ENCODE data around the gene LPP.

LPP gene

DNA sequence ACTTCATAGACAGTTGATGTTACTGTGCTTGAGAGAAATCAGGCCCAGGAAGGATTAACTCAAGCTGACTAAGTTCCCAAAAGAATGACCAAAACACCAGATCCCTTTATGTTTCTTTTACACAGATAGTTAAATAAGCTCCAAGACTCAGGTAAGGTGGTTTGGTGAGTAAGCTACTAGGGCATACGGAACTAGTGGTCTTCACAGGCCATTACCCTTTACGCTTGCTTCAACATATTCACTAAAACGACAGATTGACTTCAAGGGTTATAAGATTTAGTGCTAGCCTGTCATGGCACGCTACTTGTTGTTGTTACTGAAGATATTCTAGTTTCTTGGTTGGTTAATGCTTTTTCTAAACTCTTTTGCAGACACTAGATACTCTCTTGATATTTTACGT lies 369.3 kb downstream of the LPP start:
- H2AFZ ChIP-seq (ENCODE audit: low read depth, low read length, severe bottlenecking): no peak overlapping the region
- H3K4me3 ChIP-seq (ENCODE audit: insufficient read depth, low read length, poor library complexity, severe bottlenecking): no peak overlapping the region
- H3K36me3 ChIP-seq (ENCODE audit: low read length): no peaks in the 10 kb centered on the region
- no peak overlapping the region for H3K9ac ChIP-seq (ENCODE audit: low read length)
- H3K79me2 ChIP-seq (ENCODE audit: insufficient read depth, low read length): no peaks in the 10 kb centered on the region
- no peaks in the 10 kb centered on the region for H3K9me2 ChIP-seq (replicated peaks; ENCODE audit: insufficient read depth, low read length)
- no peaks in the 10 kb centered on the region for H4K20me1 ChIP-seq (ENCODE audit: low read depth, low read length)
- no peak overlapping the region for H3K4me2 ChIP-seq (ENCODE audit: low read depth, low read length, poor library complexity, severe bottlenecking)
- no peaks in the 10 kb centered on the region for H3K9me3 ChIP-seq (ENCODE audit: insufficient read depth, low read length)
- TF ChIP-seq, protein P1, sequence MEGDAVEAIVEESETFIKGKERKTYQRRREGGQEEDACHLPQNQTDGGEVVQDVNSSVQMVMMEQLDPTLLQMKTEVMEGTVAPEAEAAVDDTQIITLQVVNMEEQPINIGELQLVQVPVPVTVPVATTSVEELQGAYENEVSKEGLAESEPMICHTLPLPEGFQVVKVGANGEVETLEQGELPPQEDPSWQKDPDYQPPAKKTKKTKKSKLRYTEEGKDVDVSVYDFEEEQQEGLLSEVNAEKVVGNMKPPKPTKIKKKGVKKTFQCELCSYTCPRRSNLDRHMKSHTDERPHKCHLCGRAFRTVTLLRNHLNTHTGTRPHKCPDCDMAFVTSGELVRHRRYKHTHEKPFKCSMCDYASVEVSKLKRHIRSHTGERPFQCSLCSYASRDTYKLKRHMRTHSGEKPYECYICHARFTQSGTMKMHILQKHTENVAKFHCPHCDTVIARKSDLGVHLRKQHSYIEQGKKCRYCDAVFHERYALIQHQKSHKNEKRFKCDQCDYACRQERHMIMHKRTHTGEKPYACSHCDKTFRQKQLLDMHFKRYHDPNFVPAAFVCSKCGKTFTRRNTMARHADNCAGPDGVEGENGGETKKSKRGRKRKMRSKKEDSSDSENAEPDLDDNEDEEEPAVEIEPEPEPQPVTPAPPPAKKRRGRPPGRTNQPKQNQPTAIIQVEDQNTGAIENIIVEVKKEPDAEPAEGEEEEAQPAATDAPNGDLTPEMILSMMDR (IDR thresholded peaks at IDR 0.05; ENCODE audit: insufficient read depth, low read length, poor library complexity, severe bottlenecking): no peak
- TF ChIP-seq EZH2phosphoT487 (conservative IDR thresholded peaks at IDR 0.05; ENCODE audit: low read length): no peak
- H3K27ac ChIP-seq (ENCODE audit: low read depth, low read length): no peak overlapping the region
- H3F3A ChIP-seq (ENCODE audit: insufficient read depth): no peaks in the 10 kb centered on the region
- no peaks in the 10 kb centered on the region for H3K27me3 ChIP-seq (ENCODE audit: low read length)

DNA sequence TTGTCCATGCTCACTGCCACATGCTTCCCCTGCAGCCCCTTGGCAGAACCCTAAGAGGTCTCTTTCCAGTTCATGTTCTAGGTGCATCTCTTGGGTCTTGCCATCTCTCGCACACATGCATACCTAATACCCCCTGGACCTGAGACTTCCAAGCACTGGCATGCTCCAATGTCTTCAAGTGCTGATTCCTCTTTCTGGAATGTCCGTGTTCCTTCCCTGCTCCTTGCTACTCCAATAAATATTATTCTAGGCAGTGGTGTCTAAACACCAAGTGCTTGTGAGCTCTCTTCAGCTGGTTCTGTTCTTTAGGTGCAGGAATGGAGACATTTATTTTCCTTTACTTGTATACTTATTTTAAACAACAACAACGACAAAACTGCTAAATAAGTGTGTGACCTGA lies 370.1 kb downstream of the LPP start:
- Histone ChIP-seq H3K4me3 (ENCODE audit: insufficient read depth, low read length, poor library complexity, severe bottlenecking) (no peak overlapping the region), H3K9me3 (ENCODE audit: insufficient read depth, low read length) (no peaks in the 10 kb centered on the region), H3K27me3 (ENCODE audit: low read length) (no peaks in the 10 kb centered on the region), H4K20me1 (ENCODE audit: low read depth, low read length) (no peaks in the 10 kb centered on the region), H3K9ac (ENCODE audit: low read length) (no peak overlapping the region), H3K36me3 (ENCODE audit: low read length) (no peaks in the 10 kb centered on the region), H3F3A (ENCODE audit: insufficient read depth) (no peaks in the 10 kb centered on the region), H3K79me2 (ENCODE audit: insufficient read depth, low read length) (no peaks in the 10 kb centered on the region), H3K27ac (ENCODE audit: low read depth, low read length) (no peak overlapping the region), H3K4me2 (ENCODE audit: low read depth, low read length, poor library complexity, severe bottlenecking) (no peak overlapping the region), H3K9me2 (replicated peaks; ENCODE audit: insufficient read depth, low read length) (no peaks in the 10 kb centered on the region), H2AFZ (ENCODE audit: low read depth, low read length, severe bottlenecking) (no peak overlapping the region)
- TF ChIP-seq, protein P1 (IDR thresholded peaks at IDR 0.05; ENCODE audit: insufficient read depth, low read length, poor library complexity, severe bottlenecking): no peak
- no peak for TF ChIP-seq EZH2phosphoT487 (conservative IDR thresholded peaks at IDR 0.05; ENCODE audit: low read length)

DNA sequence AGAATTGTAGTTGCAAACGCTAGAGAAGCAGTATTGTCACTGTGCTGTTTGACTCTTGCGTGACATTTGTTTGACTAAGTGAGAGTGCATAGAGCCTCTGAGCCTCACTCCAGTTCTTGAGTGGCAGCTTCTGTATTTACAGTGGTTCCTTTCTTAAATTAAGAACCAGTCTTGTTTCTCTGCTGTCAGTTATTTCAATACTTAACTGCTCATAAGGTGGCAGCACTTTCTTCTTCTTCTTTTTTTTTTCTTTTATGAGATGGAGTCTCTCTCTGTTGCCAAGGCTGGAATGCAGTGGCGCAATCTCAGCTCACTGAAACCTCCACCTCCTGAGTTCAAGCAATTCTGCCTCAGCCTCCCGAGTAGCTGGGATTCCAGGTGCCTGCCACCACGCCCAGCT lies 372.1 kb downstream of the LPP start:
- Histone ChIP-seq H4K20me1 (ENCODE audit: low read depth, low read length) (no peaks in the 10 kb centered on the region), H2AFZ (ENCODE audit: low read depth, low read length, severe bottlenecking) (no peak overlapping the region), H3K27ac (ENCODE audit: low read depth, low read length) (no peak overlapping the region), H3K4me3 (ENCODE audit: insufficient read depth, low read length, poor library complexity, severe bottlenecking) (no peak overlapping the region), H3K9me2 (replicated peaks; ENCODE audit: insufficient read depth, low read length) (no peaks in the 10 kb centered on the region), H3K27me3 (ENCODE audit: low read length) (no peaks in the 10 kb centered on the region), H3F3A (ENCODE audit: insufficient read depth) (no peaks in the 10 kb centered on the region), H3K36me3 (ENCODE audit: low read length) (no peaks in the 10 kb centered on the region; the same call in 1 of the 2 replicates), H3K9ac (ENCODE audit: low read length) (no peak overlapping the region), H3K9me3 (ENCODE audit: insufficient read depth, low read length) (no peaks in the 10 kb centered on the region), H3K79me2 (ENCODE audit: insufficient read depth, low read length) (no peaks in the 10 kb centered on the region), H3K4me2 (ENCODE audit: low read depth, low read length, poor library complexity, severe bottlenecking) (no peak overlapping the region)
- TF ChIP-seq, protein P1 (IDR thresholded peaks at IDR 0.05; ENCODE audit: insufficient read depth, low read length, poor library complexity, severe bottlenecking): no peak
- TF ChIP-seq EZH2phosphoT487 (conservative IDR thresholded peaks at IDR 0.05; ENCODE audit: low read length): no peak

Measured in SU-DHL-6 (cell line).